T-cell (primary cell): ENCODE data around the gene PTGER2. TPM values are rescaled to one million over a fixed set of nuclear protein-coding genes. Genes with fewer than 3 reads are reported as not detected.
A peak's percentile ranks its signal among the peaks of the same experiment; 100 is the strongest.

Experiments used
- ATAC-seq, 4 experiments: fragments of 200-7000 bp in 3 of 4; fragments of 150-1000 bp in 1 of 4; cut with Tn5 transposase; replicated peaks in 1 of 4; 1 replicate in 3 of 4; 2 replicates in 1 of 4; pipeline ENCODE4 v1.10.0; 2021; ENCODE audit warnings: moderate library complexity in 3 of 4, mild to moderate bottlenecking in 2 of 4, moderate number of reproducible peaks in 1 of 4
- CTCF ChIA-PET, 2 donors: fragments of 300-600 bp; sonication (Branson Sonifier 250); formaldehyde crosslinking; loops; one replicate each; lab custom pipeline; 2022; ENCODE audit warnings: antibody characterized with exemption in 2 of 2; lab: Charles Lee
- POLR2A ChIA-PET, 2 donors: fragments of 300-600 bp; sonication (Branson Sonifier 250); formaldehyde crosslinking; loops; one replicate each; lab custom pipeline; 2022; ENCODE audit warnings: antibody characterized with exemption in 2 of 2; lab: Charles Lee
- DNase-seq, 35 experiments: peaks; one replicate each; pipeline versions ENCODE4 v3.0.0 to v3.0.0-alpha.2; 2013 to 2023
- H3K27ac ChIP-seq: one replicate; pipeline ENCODE4 v1.5.1; 2013; ENCODE audit warnings: low read length
- H3K27me3 ChIP-seq, 2 experiments: replicated peaks in 1 of 2; 1 replicate in 1 of 2; 2 replicates in 1 of 2; pipeline versions ENCODE4 v1.6.1 to v1.7.0; 2013; ENCODE audit warnings: low read length in 1 of 2, mixed read lengths in 1 of 2; ENCODE audit not compliant: control insufficient read depth in 2 of 2, insufficient read depth in 2 of 2; ENCODE audit errors: extremely low read depth in 1 of 2
- H3K36me3 ChIP-seq, 2 donors: 1 replicate in 1 of 2; 2 replicates in 1 of 2; pipeline versions ENCODE4 v1.6.1 to v1.7.0; 2013; ENCODE audit warnings: low read length in 1 of 2; ENCODE audit not compliant: control insufficient read depth in 2 of 2, insufficient read depth in 1 of 2; ENCODE audit errors: extremely low read depth in 1 of 2
- H3K4me1 ChIP-seq, 2 experiments: 1 replicate in 1 of 2; 2 replicates in 1 of 2; pipeline versions ENCODE4 v1.6.1 to v1.7.0; 2013; ENCODE audit warnings: low read length in 2 of 2, mixed read lengths in 1 of 2; ENCODE audit not compliant: insufficient read depth in 2 of 2, control insufficient read depth in 1 of 2; ENCODE audit errors: extremely low read depth in 1 of 2
- H3K4me3 ChIP-seq, 2 donors: 1 replicate in 1 of 2; 2 replicates in 1 of 2; pipeline versions ENCODE4 v1.5.1 to v1.7.0; 2013; ENCODE audit warnings: mild to moderate bottlenecking in 2 of 2, low read length in 1 of 2, moderate library complexity in 1 of 2; ENCODE audit not compliant: control insufficient read depth in 1 of 2; ENCODE audit errors: extremely low read depth in 1 of 2
- H3K9me3 ChIP-seq: 2 replicates; pipeline ENCODE4 v1.7.0; 2013
- H3K27ac Mint-ChIP-seq, 2 donors: one replicate each; pipeline ENCODE4 v1.8.0; 2020 to 2021; ENCODE audit warnings: mild to moderate bottlenecking in 2 of 2, mixed read lengths in 2 of 2
- H3K27me3 Mint-ChIP-seq, 2 donors: one replicate each; pipeline ENCODE4 v1.8.0; 2021 to 2022; ENCODE audit warnings: mixed read lengths in 2 of 2
- H3K36me3 Mint-ChIP-seq: one replicate; pipeline ENCODE4 v1.8.0; 2021; ENCODE audit warnings: mixed read lengths
- H3K4me1 Mint-ChIP-seq, 3 donors: one replicate each; pipeline ENCODE4 v1.8.0; 2020 to 2022; ENCODE audit warnings: mixed read lengths in 3 of 3, mild to moderate bottlenecking in 1 of 3
- H3K4me3 Mint-ChIP-seq, 3 donors: one replicate each; pipeline ENCODE4 v1.8.0; 2020 to 2022; ENCODE audit warnings: mild to moderate bottlenecking in 3 of 3, mixed read lengths in 3 of 3, moderate library complexity in 3 of 3
- H3K9me3 Mint-ChIP-seq, 3 donors: one replicate each; pipeline ENCODE4 v1.8.0; 2020 to 2022; ENCODE audit warnings: mixed read lengths in 3 of 3
- WGBS: methylation state at CpG from one replicate; pipeline ENCODE4 v1.1.5; 2013; ENCODE audit warnings: missing lambda C conversion rate; ENCODE audit not compliant: insufficient coverage; 5-methylcytosine and 5-hydroxymethylcytosine counted together
- total RNA-seq, 35 experiments: library from RNA in 6 of 35; stranded (reverse) in 6 of 35; fragments of 120-200 nt in 1 of 35; gene quantifications; one replicate each; pipeline versions ENCODE4 v1.2.1 to v1.2.4 and lab custom pipeline; 2013 to 2026

The PTGER2 gene
- total RNA-seq, 5 donors from 2014 or later (not counting 1 experiment from before 2014, with no cell fraction given): 38.8 to 68.0 (median 54.7) TPM

DNA sequence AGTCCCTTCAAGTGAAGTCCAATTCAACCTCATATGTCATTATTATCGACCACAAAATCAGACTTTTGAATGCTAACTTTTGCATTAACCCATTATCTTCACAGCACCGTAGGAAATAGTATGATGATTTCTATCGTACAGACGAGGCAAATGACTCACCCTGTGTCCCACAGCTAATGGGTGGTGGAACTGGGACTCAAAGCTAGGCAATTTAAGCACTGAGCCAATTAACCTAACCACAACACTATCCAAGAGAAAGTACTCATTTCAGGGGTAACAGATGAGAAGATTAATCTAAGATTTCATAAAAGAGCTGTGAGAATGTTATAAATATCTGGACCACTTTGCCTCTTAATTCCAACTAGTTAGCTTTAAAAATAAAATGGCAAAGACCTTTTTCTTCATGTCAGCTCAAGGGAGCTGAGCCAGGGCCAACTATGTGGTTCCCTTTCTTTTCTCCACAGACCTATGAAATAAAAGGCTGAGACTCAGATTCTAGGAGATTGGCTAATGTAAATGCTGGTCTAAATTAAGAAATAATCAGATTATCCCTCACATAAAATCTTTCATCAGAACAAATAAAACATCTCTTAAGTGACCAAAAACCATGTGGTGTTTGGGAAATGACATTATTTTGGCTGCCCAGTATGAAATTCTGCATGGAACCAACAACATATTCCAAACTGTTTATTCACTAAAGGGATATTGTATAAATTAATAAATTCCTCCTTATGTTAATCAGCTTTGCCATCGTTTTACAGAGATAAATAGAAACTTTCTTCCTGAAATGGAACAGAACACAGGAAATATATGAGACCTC is 4.9 kb downstream of the PTGER2 start:
- CTCF ChIA-PET: interaction anchor here in 1 of 2 donors (0.5 to 0.8 kb wide), 4 partner anchors 19 to 1775 kb away, joined by 3 to 4 read pairs (median 3); no protein-coding TSS in a partner anchor
- Mint-ChIP-seq H3K36me3 (peaks cover 55% of the 10 kb centered on the region), H3K4me1 (peaks cover 62 to 85% (median 76%) of the 10 kb centered on the region in 3 donors), H3K4me3 (peak overlapping the region; percentile 37 to 78 (median 68)), H3K27me3 (peaks cover 0 to 4% of the 10 kb centered on the region in 2 donors), H3K9me3 (peaks cover 8 to 19% (median 8%) of the 10 kb centered on the region in 3 donors), H3K27ac (peak overlapping the region; percentile 74 to 84)
- no CpG with 5 or more reads among the region's 5 CpGs for WGBS
- ATAC-seq: no peak
- Histone ChIP-seq H3K27ac (peak overlapping the region; percentile 72), H3K27me3 (no peaks in the 10 kb centered on the region), H3K36me3 (no peaks in the 10 kb centered on the region), H3K4me3 (peak overlapping the region in 1 of 2 donors; percentile 81), H3K9me3 (no peaks in the 10 kb centered on the region), H3K4me1 (peaks cover 12 to 13% of the 10 kb centered on the region in 2 experiments)
- no peak for DNase-seq
- POLR2A ChIA-PET: no interaction called here

DNA sequence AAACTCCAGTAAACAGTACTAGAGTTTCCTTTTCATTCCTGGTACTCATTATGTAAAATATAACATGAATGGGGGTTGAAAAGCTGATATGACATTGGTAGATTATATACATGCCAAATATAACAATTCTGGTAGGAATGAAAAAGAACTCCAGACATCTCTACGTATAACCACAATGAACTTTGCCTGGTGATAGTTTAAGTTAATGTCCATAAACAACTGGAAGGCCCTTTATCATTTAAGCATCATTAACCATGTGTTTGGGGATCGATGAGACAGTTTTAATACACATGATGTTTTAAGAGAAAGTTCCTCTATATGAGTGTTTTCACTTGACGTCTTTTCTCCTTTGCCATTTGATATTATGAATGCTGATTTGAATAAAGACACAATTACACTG is 5.8 kb downstream of the PTGER2 start:
- H3K27ac ChIP-seq: no peak overlapping the region
- ATAC-seq: no peak

DNA sequence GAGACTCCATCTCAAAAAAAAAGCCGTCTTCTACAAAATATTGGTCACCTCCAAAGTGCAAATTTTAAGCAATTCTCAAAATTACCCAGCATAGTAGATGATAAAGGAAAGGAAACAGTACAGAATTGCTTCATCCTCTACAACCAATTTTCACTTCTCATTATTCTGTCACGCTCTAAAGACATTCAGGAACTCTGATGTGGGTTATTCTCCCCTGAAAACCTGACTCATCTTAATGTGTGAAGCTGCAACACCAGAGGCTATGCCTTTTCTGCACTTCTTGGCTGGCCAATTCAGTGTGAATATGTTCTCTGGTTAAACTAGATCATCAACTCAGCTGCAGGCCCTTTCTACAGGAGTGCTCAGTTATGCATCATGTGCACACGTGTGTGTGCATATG is 11.0 kb downstream of the PTGER2 start:
- no peaks in the 10 kb centered on the region for H3K36me3 ChIP-seq
- CTCF ChIA-PET: no interaction called here
- peaks cover 0 to 9% of the 10 kb centered on the region in 2 experiments for H3K4me1 ChIP-seq
- H3K27ac Mint-ChIP-seq: peak overlapping the region; percentile 78 to 79
- no peak overlapping the region for H3K4me3 ChIP-seq
- peaks cover 8 to 19% (median 8%) of the 10 kb centered on the region in 3 donors for H3K9me3 Mint-ChIP-seq
- POLR2A ChIA-PET: no interaction called here
- WGBS: 0% methylated on average over 1 of the region's 3 CpGs
- no peaks in the 10 kb centered on the region for H3K27me3 Mint-ChIP-seq
- ATAC-seq (peak; percentile 63 to 92 (median 80)), DNase-seq (peak in 3 of 35 experiments; percentile 10 to 50 (median 14))
- H3K36me3 Mint-ChIP-seq: peaks cover 69% of the 10 kb centered on the region
- peaks cover 60 to 91% (median 62%) of the 10 kb centered on the region in 3 donors for H3K4me1 Mint-ChIP-seq
- H3K27ac ChIP-seq: peak overlapping the region; percentile 26
- H3K4me3 Mint-ChIP-seq: peak overlapping the region in 2 of 3 donors; percentile 4 to 55
- H3K27me3 ChIP-seq: no peaks in the 10 kb centered on the region
- H3K9me3 ChIP-seq: no peaks in the 10 kb centered on the region

More for the DNA sequence above, 5.8 kb downstream of the PTGER2 start:
- H3K9me3 ChIP-seq: no peaks in the 10 kb centered on the region
- ChIA-PET POLR2A (no interaction called here), CTCF (interaction anchor here in 1 of 2 donors (0.6 to 0.8 kb wide), 2 partner anchors 8 to 299 kb away, joined by 3 read pairs; no protein-coding TSS in a partner anchor)
- no peaks in the 10 kb centered on the region for H3K36me3 ChIP-seq
- H3K27ac Mint-ChIP-seq: peak overlapping the region; percentile 74 to 84
- no peak for DNase-seq
- no peaks in the 10 kb centered on the region for H3K27me3 ChIP-seq
- H3K36me3 Mint-ChIP-seq: peaks cover 57% of the 10 kb centered on the region
- no CpG with 5 or more reads among the region's 3 CpGs for WGBS
- H3K4me1 Mint-ChIP-seq: peaks cover 68 to 92% (median 80%) of the 10 kb centered on the region in 3 donors
- H3K4me3 ChIP-seq: no peak overlapping the region
- H3K9me3 Mint-ChIP-seq: peaks cover 8 to 19% (median 8%) of the 10 kb centered on the region in 3 donors
- H3K4me1 ChIP-seq: peaks cover 12 to 15% of the 10 kb centered on the region in 2 experiments
- H3K4me3 Mint-ChIP-seq: peak overlapping the region in 2 of 3 donors; percentile 26 to 78
- peaks cover 0 to 4% of the 10 kb centered on the region in 2 donors for H3K27me3 Mint-ChIP-seq

GRCh38 chr14:52325630-52326029 is 11.5 kb downstream of the PTGER2 start:
- ChIA-PET POLR2A (no interaction called here), CTCF (no interaction called here)
- Mint-ChIP-seq H3K4me1 (peaks cover 57 to 90% (median 60%) of the 10 kb centered on the region in 3 donors), H3K36me3 (peaks cover 67% of the 10 kb centered on the region), H3K27me3 (no peaks in the 10 kb centered on the region), H3K27ac (peak overlapping the region; percentile 78 to 79), H3K4me3 (peak overlapping the region in 1 of 3 donors; percentile 55), H3K9me3 (peaks cover 8 to 19% (median 8%) of the 10 kb centered on the region in 3 donors)
- ATAC-seq (no peak), DNase-seq (no peak)
- H3K9me3 ChIP-seq: no peaks in the 10 kb centered on the region
- H3K27me3 ChIP-seq: no peaks in the 10 kb centered on the region
- peaks cover 0 to 9% of the 10 kb centered on the region in 2 experiments for H3K4me1 ChIP-seq
- WGBS: 100% methylated on average over 3 of the region's 3 CpGs
- H3K36me3 ChIP-seq: no peaks in the 10 kb centered on the region
- no peak overlapping the region for H3K4me3 ChIP-seq
- H3K27ac ChIP-seq: peak overlapping the region; percentile 26

GRCh38 chr14:52327374-52328226 is 13.5 kb downstream of the PTGER2 start:
- Mint-ChIP-seq H3K4me3 (peak overlapping the region in 2 of 3 donors; percentile 13), H3K27ac (peak overlapping the region; percentile 37 to 74), H3K4me1 (peaks cover 56 to 80% (median 57%) of the 10 kb centered on the region in 3 donors), H3K36me3 (peaks cover 51% of the 10 kb centered on the region), H3K27me3 (no peaks in the 10 kb centered on the region), H3K9me3 (peaks cover 0 to 6% (median 3%) of the 10 kb centered on the region in 3 donors)
- ChIA-PET POLR2A (interaction anchor here in 1 of 2 donors (0.9 kb wide), 1 partner anchor 16 kb away, joined by 3 read pairs; no protein-coding TSS in a partner anchor), CTCF (no interaction called here)
- no peak overlapping the region for H3K4me3 ChIP-seq
- no peaks in the 10 kb centered on the region for H3K9me3 ChIP-seq
- H3K4me1 ChIP-seq: peaks cover 0 to 9% of the 10 kb centered on the region in 2 experiments
- no CpG with 5 or more reads among the region's 4 CpGs for WGBS
- DNase-seq (no peak), ATAC-seq (no peak)
- no peaks in the 10 kb centered on the region for H3K36me3 ChIP-seq
- peak overlapping the region; percentile 6 for H3K27ac ChIP-seq
- H3K27me3 ChIP-seq: no peaks in the 10 kb centered on the region

- Histone ChIP-seq H3K4me3 (no peak overlapping the region), H3K27ac (peak overlapping the region; percentile 6), H3K9me3 (no peaks in the 10 kb centered on the region), H3K36me3 (no peaks in the 10 kb centered on the region), H3K4me1 (peaks cover 0 to 9% of the 10 kb centered on the region in 2 experiments), H3K27me3 (no peaks in the 10 kb centered on the region)
- no peak for ATAC-seq
- Mint-ChIP-seq H3K4me1 (peaks cover 52 to 78% (median 58%) of the 10 kb centered on the region in 3 donors), H3K4me3 (no peak overlapping the region), H3K9me3 (no peaks in the 10 kb centered on the region), H3K27ac (peak overlapping the region; percentile 37 to 74), H3K36me3 (peaks cover 44% of the 10 kb centered on the region), H3K27me3 (no peaks in the 10 kb centered on the region)
- DNase-seq: no peak
- ChIA-PET POLR2A (no interaction called here), CTCF (no interaction called here)
These were observed 14.2 kb downstream of the PTGER2 start for GRCh38 chr14:52328276-52328675.
